GM12875 (cell line): Measurements from ENCODE around the gene HOXC13.

ENCODE experiments used
- H3K4me3 ChIP-seq: one replicate; pipeline ENCODE4 v1.5.1; 2011; ENCODE audit warnings: low read depth, low read length, control low read depth
- CTCF ChIP-seq: IDR thresholded peaks from 2 replicates; pipeline ENCODE4 v1.5.1; 2011; ENCODE audit warnings: low read depth, mild to moderate bottlenecking, control low read depth, inconsistent platforms, low read length, moderate library complexity, borderline replicate concordance; ENCODE audit not compliant: insufficient read depth

The HOXC13 gene

GRCh38 chr12:53972722-53973235 lies 34.1 kb downstream of the HOXC13 start, which contains the start of gene HOXC11:
Gene HOXC11 (plus strand): TSS chr12:53973126. CDS start chr12:53973242, 116 bp downstream.
- no peak for TF ChIP-seq CTCF
- peak within 1 kb of the TSS; percentile 23 for H3K4me3 ChIP-seq

GRCh38 chr12:53973236-53974042 lies 34.8 kb downstream of the HOXC13 start:
- peak overlapping the region; percentile 23 for H3K4me3 ChIP-seq
- no peak for TF ChIP-seq CTCF

- peak within 1 kb of the TSS; percentile 55 for H3K4me3 ChIP-seq
- TF ChIP-seq CTCF = no peak
Observed at GRCh38 chr12:53974084-53975063, 35.7 kb downstream of the HOXC13 start, which contains the start of gene HOTAIR. Gene HOTAIR (minus strand): TSS chr12:53974954.

- no peak for TF ChIP-seq CTCF
- peak overlapping the region; percentile 55 for H3K4me3 ChIP-seq
Observed at GRCh38 chr12:53975064-53975471, 36.4 kb downstream of the HOXC13 start.

- no peak overlapping the region for H3K4me3 ChIP-seq
- TF ChIP-seq CTCF = no peak
Observed at GRCh38 chr12:53975479-53976152, 37.0 kb downstream of the HOXC13 start.

GRCh38 chr12:53976172-53976822 lies 37.7 kb downstream of the HOXC13 start:
- no peak overlapping the region for H3K4me3 ChIP-seq
- TF ChIP-seq CTCF = no peak
